Mesenchymal stem cell (in vitro differentiated cells and primary cell): ENCODE data around the gene NRP1.

ENCODE experiments used
- DNase-seq: peaks from one replicate; pipeline ENCODE4 v3.0.0-alpha.2; 2013
- H2AFZ ChIP-seq: one replicate; pipeline ENCODE4 v1.6.1; 2013; ENCODE audit warnings: low read depth, mild to moderate bottlenecking, control low read depth, inconsistent platforms, low read length, moderate library complexity
- H2AK5ac ChIP-seq: 2 replicates; pipeline ENCODE4 v1.6.1; 2013; ENCODE audit warnings: low read length, moderate library complexity, mild to moderate bottlenecking, inconsistent platforms; ENCODE audit not compliant: severe bottlenecking
- H2BK120ac ChIP-seq: one replicate; pipeline ENCODE4 v1.6.1; 2013; ENCODE audit warnings: low read depth, mild to moderate bottlenecking, inconsistent platforms, low read length, moderate library complexity
- H2BK12ac ChIP-seq, 2 experiments: one replicate each; pipeline ENCODE4 v1.6.1; 2013; ENCODE audit warnings: inconsistent platforms in 2 of 2, low read length in 2 of 2, mild to moderate bottlenecking in 2 of 2, moderate library complexity in 2 of 2, control low read depth in 1 of 2
- H2BK15ac ChIP-seq: one replicate; pipeline ENCODE4 v1.6.1; 2013; ENCODE audit warnings: mild to moderate bottlenecking, low read depth, inconsistent platforms; ENCODE audit not compliant: poor library complexity, severe bottlenecking
- H2BK5ac ChIP-seq: 2 replicates; pipeline ENCODE4 v1.6.1; 2013; ENCODE audit warnings: low read depth, mild to moderate bottlenecking, low read length, control low read depth, inconsistent platforms; ENCODE audit not compliant: poor library complexity, severe bottlenecking
- H3K14ac ChIP-seq, 2 experiments: one replicate each; pipeline ENCODE4 v1.6.1; 2013; ENCODE audit warnings: inconsistent platforms in 2 of 2, low read length in 2 of 2, control low read depth in 1 of 2, mild to moderate bottlenecking in 1 of 2, moderate library complexity in 1 of 2
- H3K18ac ChIP-seq, 2 experiments: one replicate each; pipeline ENCODE4 v1.6.1; 2013; ENCODE audit warnings: inconsistent platforms in 2 of 2, low read length in 2 of 2, control low read depth in 1 of 2, low read depth in 1 of 2, mild to moderate bottlenecking in 1 of 2
- H3K23ac ChIP-seq, 2 experiments: one replicate each; pipeline ENCODE4 v1.6.1; 2013; ENCODE audit warnings: inconsistent platforms in 2 of 2, low read length in 2 of 2, mild to moderate bottlenecking in 2 of 2, moderate library complexity in 2 of 2, control low read depth in 1 of 2
- H3K27ac ChIP-seq: 2 replicates; pipeline ENCODE4 v1.5.1; 2013; ENCODE audit warnings: mild to moderate bottlenecking, moderate library complexity, low read length, control low read depth, inconsistent platforms; ENCODE audit not compliant: poor library complexity, severe bottlenecking
- H3K27me3 ChIP-seq, 2 experiments: 2 replicates each; pipeline versions ENCODE4 v1.6.1 to v1.7.0; 2013; ENCODE audit warnings: low read length in 2 of 2, mild to moderate bottlenecking in 2 of 2, moderate library complexity in 2 of 2, control low read depth in 1 of 2, inconsistent platforms in 1 of 2; ENCODE audit not compliant: control insufficient read depth in 1 of 2, insufficient read depth in 1 of 2
- H3K36me3 ChIP-seq, 2 experiments: 2 replicates each; pipeline versions ENCODE4 v1.6.1 to v1.7.0; 2013; ENCODE audit warnings: low read length in 2 of 2, control low read depth in 1 of 2, inconsistent platforms in 1 of 2, low read depth in 1 of 2, mild to moderate bottlenecking in 1 of 2; ENCODE audit not compliant: insufficient read depth in 2 of 2, control insufficient read depth in 1 of 2
- H3K4ac ChIP-seq, 2 experiments: one replicate each; pipeline ENCODE4 v1.6.1; 2013; ENCODE audit warnings: inconsistent platforms in 2 of 2, low read length in 2 of 2, mild to moderate bottlenecking in 2 of 2, moderate library complexity in 2 of 2, control low read depth in 1 of 2, low read depth in 1 of 2
- H3K4me1 ChIP-seq: 2 replicates; pipeline ENCODE4 v1.6.1; 2013; ENCODE audit warnings: low read depth, low read length, control low read depth; ENCODE audit not compliant: control insufficient read depth, insufficient read depth
- H3K4me2 ChIP-seq: 2 replicates; pipeline ENCODE4 v1.6.1; 2013; ENCODE audit warnings: low read length, mild to moderate bottlenecking, inconsistent platforms; ENCODE audit not compliant: poor library complexity, severe bottlenecking
- H3K4me3 ChIP-seq, 2 experiments: 2 replicates each; pipeline versions ENCODE4 v1.5.1 to v1.7.0; 2013; ENCODE audit warnings: low read length in 2 of 2, mild to moderate bottlenecking in 2 of 2, control low read depth in 1 of 2, low read depth in 1 of 2; ENCODE audit not compliant: insufficient read depth in 1 of 2
- H3K79me1 ChIP-seq: replicated peaks from 2 replicates; pipeline ENCODE4 v1.6.1; 2013; ENCODE audit warnings: mild to moderate bottlenecking, control low read depth, low read length, inconsistent platforms; ENCODE audit not compliant: poor library complexity, severe bottlenecking
- H3K9ac ChIP-seq: 2 replicates; pipeline ENCODE4 v1.7.0; 2013; ENCODE audit warnings: mild to moderate bottlenecking, low read length, moderate library complexity
- H3K9me3 ChIP-seq: 2 replicates; pipeline ENCODE4 v1.7.0; 2013; ENCODE audit warnings: mild to moderate bottlenecking, low read length; ENCODE audit not compliant: control insufficient read depth
- H4K8ac ChIP-seq: one replicate; pipeline ENCODE4 v1.6.1; 2013; ENCODE audit warnings: inconsistent platforms, mild to moderate bottlenecking, low read length, moderate library complexity
- H4K91ac ChIP-seq: one replicate; pipeline ENCODE4 v1.6.1; 2013; ENCODE audit warnings: mild to moderate bottlenecking, low read length, inconsistent platforms
- WGBS: methylation state at CpG from one replicate; pipeline ENCODE4 v1.1.7; 2013; ENCODE audit warnings: mixed read lengths; 5-methylcytosine and 5-hydroxymethylcytosine counted together

Gene NRP1

DNA sequence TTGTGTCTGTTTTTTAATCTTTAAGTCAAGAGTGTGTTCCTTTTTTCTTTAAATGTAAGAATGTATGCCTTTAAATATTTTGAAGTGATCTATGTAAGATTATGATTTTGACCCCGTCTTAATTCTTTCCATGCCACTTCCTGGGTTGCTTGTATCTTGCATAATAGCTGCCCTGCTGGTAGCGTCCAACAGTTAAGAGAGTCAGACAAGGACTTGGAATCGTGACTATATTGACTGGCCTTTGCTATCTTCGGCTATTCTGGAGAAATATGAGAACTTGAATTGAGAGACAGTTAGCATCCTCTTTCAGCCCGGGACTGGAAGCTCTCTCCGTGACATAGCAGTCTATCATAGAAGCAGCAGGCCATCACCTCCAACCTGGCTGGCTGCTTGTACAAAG is 13.0 kb downstream of the NRP1 start:
- H2BK5ac ChIP-seq, result no peak overlapping the region
- H3K9ac ChIP-seq, result peak overlapping the region; percentile 37
- DNase-seq, result no peak
- peaks cover 37 to 85% of the 10 kb centered on the region in 2 experiments for H3K36me3 ChIP-seq
- no peak overlapping the region for H3K14ac ChIP-seq
- no peak overlapping the region for H3K18ac ChIP-seq
- H3K27me3 ChIP-seq, result no peaks in the 10 kb centered on the region
- no peak overlapping the region for H3K4me3 ChIP-seq
- H3K9me3 ChIP-seq, result no peaks in the 10 kb centered on the region
- no peak overlapping the region for H2AK5ac ChIP-seq
- H3K4me2 ChIP-seq, result no peak overlapping the region
- H4K91ac ChIP-seq, result no peak overlapping the region
- no peak overlapping the region for H3K4ac ChIP-seq
- no peak overlapping the region for H2BK15ac ChIP-seq
- H3K23ac ChIP-seq, result no peak overlapping the region
- no peak overlapping the region for H4K8ac ChIP-seq
- WGBS, result 84% methylated on average over 6 of the region's 6 CpGs
- no peak overlapping the region for H2BK120ac ChIP-seq
- H2BK12ac ChIP-seq, result no peak overlapping the region
- H3K79me1 ChIP-seq, result no peaks in the 10 kb centered on the region
- no peaks in the 10 kb centered on the region for H3K4me1 ChIP-seq
- H2AFZ ChIP-seq, result no peak overlapping the region
- H3K27ac ChIP-seq, result peak overlapping the region; percentile 5

DNA sequence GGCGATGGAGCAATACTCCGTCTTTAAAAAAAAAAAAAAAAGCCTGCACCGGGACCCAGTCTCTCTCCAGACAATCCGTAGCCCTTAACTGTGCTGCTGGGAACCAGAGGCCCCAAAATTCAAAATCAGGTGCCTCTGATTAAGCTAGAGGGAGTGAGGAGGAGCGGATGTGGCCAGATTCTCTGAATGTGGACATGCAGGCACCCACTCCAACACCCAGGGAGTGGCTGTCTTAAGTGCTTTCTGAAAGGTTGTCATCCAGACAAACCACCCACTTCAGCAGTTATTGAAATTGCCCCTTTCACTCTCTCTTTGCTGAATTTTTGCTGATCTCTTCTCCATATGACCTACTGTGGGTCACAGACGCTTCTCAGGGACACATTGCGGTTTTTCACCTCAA is 14.2 kb downstream of the NRP1 start:
- no peaks in the 10 kb centered on the region for H3K27me3 ChIP-seq
- H3K9me3 ChIP-seq, result no peaks in the 10 kb centered on the region
- no peak overlapping the region for H3K14ac ChIP-seq
- H4K8ac ChIP-seq, result no peak overlapping the region
- H3K36me3 ChIP-seq, result peaks cover 37 to 84% of the 10 kb centered on the region in 2 experiments
- peak overlapping the region in 1 of 2 experiments; percentile 56 for H3K18ac ChIP-seq
- H3K23ac ChIP-seq, result no peak overlapping the region
- H3K4ac ChIP-seq, result no peak overlapping the region
- no peak overlapping the region for H4K91ac ChIP-seq
- no peak for DNase-seq
- H3K4me1 ChIP-seq, result no peaks in the 10 kb centered on the region
- WGBS, result 99% methylated on average over 5 of the region's 7 CpGs
- H2BK15ac ChIP-seq, result peak overlapping the region; percentile 33
- no peaks in the 10 kb centered on the region for H3K79me1 ChIP-seq
- no peak overlapping the region for H2BK120ac ChIP-seq
- no peak overlapping the region for H2BK5ac ChIP-seq
- peak overlapping the region; percentile 35 for H2AK5ac ChIP-seq
- no peak overlapping the region for H2AFZ ChIP-seq
- H3K4me2 ChIP-seq, result no peak overlapping the region
- H2BK12ac ChIP-seq, result no peak overlapping the region
- no peak overlapping the region for H3K9ac ChIP-seq
- no peak overlapping the region for H3K4me3 ChIP-seq
- H3K27ac ChIP-seq, result peak overlapping the region; percentile 27

DNA sequence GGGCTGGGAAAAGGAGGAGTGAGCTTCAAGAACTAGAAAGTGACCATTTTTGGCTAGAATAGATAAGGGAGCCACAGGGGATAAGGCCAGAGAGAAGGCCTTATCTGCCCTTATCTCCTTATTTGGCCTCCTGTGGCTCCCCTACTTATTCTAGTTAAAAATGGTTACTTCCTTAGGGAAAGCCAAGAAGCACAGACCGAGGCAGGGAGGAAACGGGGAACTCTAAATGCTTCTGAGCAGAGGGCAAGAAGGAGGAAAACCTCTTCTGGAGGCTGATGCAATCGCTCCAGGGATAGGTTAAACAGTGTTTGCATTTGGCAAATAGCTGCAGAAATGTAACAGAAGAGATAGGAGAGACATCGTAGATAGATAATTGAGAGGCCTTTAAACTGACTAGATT is 18.6 kb downstream of the NRP1 start:
- Histone ChIP-seq H2AK5ac (no peak overlapping the region), H3K18ac (peak overlapping the region in 1 of 2 experiments; percentile 13), H3K4me1 (peaks cover 2% of the 10 kb centered on the region), H3K36me3 (peaks cover 29 to 80% of the 10 kb centered on the region in 2 experiments), H4K8ac (peak overlapping the region; percentile 8), H3K9ac (peak overlapping the region; percentile 46), H3K9me3 (no peaks in the 10 kb centered on the region), H3K23ac (no peak overlapping the region), H2BK120ac (no peak overlapping the region), H3K79me1 (no peaks in the 10 kb centered on the region), H3K4me2 (no peak overlapping the region), H3K4ac (peak overlapping the region in 1 of 2 experiments; percentile 2), H3K14ac (no peak overlapping the region), H3K27ac (peak overlapping the region; percentile 5), H2BK15ac (no peak overlapping the region), H2BK5ac (no peak overlapping the region), H2BK12ac (peak overlapping the region in 1 of 2 experiments; percentile 14), H4K91ac (no peak overlapping the region), H2AFZ (no peak overlapping the region), H3K27me3 (no peaks in the 10 kb centered on the region), H3K4me3 (no peak overlapping the region)
- DNase-seq, result no peak
- 45% methylated on average over 4 of the region's 4 CpGs for WGBS

DNA sequence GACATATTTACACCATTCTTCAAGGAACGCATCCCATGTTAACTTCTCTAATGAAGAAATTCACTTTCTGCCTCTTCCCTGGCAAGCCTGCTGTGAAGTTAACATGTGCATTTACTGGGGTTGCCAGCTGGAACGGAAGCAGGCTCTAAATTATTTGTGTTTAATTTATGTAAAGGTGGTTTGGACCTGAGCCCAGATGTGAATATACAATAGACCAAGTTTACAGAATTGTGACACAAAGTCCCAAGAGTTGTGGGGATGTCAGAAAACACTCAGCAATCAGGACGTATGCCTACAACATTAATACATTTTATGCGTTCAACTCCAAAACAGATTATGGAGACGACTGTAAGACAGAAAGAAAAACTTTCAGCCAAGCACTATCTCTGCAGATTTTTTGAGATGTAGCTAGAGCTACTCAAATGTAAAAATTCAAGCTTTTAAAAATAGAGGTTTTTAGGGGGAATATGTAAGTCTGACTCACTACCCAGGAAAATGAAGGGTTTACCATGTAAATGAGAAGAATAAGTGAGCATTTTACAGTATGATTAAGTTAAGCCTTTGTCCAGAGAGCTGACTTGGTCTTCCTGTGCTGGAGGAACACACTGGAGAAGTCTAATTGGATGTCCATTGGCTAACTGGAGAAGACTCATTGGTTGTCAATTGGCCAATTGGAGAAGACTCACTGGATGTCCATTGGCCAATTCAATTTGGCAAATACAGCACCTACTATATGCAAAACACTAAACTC is 19.5 kb downstream of the NRP1 start:
- peak; percentile 50 for DNase-seq
- no peak overlapping the region for H3K23ac ChIP-seq

More for the DNA sequence above, 19.5 kb downstream of the NRP1 start:
- no peak overlapping the region for H4K8ac ChIP-seq
- H3K79me1 ChIP-seq, result no peaks in the 10 kb centered on the region
- no peak overlapping the region for H2BK15ac ChIP-seq
- no CpG with 5 or more reads among the region's 5 CpGs for WGBS
- peak overlapping the region; percentile 83 to 84 for H3K18ac ChIP-seq
- peak overlapping the region in 1 of 2 experiments; percentile 33 for H2BK12ac ChIP-seq
- H3K27ac ChIP-seq, result peak overlapping the region; percentile 36
- H3K14ac ChIP-seq, result no peak overlapping the region
- no peak overlapping the region for H2AFZ ChIP-seq
- peaks cover 2% of the 10 kb centered on the region for H3K4me1 ChIP-seq
- H3K4me2 ChIP-seq, result no peak overlapping the region
- H3K27me3 ChIP-seq, result no peaks in the 10 kb centered on the region
- no peak overlapping the region for H3K9ac ChIP-seq
- no peak overlapping the region for H2BK5ac ChIP-seq
- peaks cover 24 to 79% of the 10 kb centered on the region in 2 experiments for H3K36me3 ChIP-seq
- H2BK120ac ChIP-seq, result peak overlapping the region; percentile 68
- no peak overlapping the region for H2AK5ac ChIP-seq
- H3K9me3 ChIP-seq, result no peaks in the 10 kb centered on the region
- H3K4me3 ChIP-seq, result no peak overlapping the region
- no peak overlapping the region for H3K4ac ChIP-seq
- H4K91ac ChIP-seq, result peak overlapping the region; percentile 70
